Breast epithelium (tissue), 3 donors: ENCODE measurements around the gene EVX1.

Source experiments
- CTCF ChIP-seq, 3 donors: fragments of 450-650 bp; IDR thresholded peaks; one replicate each; pipeline ENCODE4 v1.5.1; 2016 to 2017; ENCODE audit warnings: antibody characterized with exemption in 3 of 3, mild to moderate bottlenecking in 3 of 3, moderate library complexity in 3 of 3
- POLR2A ChIP-seq: fragments of 450-650 bp; IDR thresholded peaks from one replicate; pipeline ENCODE4 v1.6.1; 2016; ENCODE audit warnings: antibody characterized with exemption, mild to moderate bottlenecking, moderate library complexity
- POLR2AphosphoS5 ChIP-seq, 3 donors: sonication (generic); formaldehyde crosslinking; IDR thresholded peaks; one replicate each; pipeline ENCODE4 v1.6.1; 2017; ENCODE audit warnings: antibody characterized with exemption in 3 of 3

DNA sequence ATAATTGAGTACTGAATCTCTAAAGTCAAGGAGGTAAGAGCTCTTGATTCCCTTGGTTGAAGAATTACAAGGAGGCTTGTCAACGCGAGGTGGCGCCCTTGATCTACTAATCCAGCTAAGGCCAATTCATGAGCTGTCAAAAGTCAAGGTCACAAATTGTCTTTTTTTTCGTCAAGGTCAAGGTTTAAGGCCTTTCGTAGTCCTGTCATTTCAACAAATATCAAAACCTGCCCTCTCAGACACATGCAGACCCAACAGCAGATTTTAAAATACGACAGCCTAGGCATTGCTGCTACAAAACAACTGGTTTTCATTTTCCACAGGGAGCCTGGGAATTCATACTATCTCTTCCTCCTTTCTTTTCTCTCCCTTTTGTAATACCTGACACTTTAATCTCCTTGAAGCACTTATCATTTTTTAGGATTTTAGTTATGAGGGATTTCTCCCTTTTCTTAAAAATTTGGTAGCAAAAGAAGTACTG lies 46.3 kb upstream of the EVX1 start:
- TF ChIP-seq POLR2A (no peak), CTCF (IDR thresholded peaks at IDR 0.05) (peak; percentile 45 to 80 (median 68)), POLR2AphosphoS5 (IDR thresholded peaks at IDR 0.05) (no peak)
